NCI-H446 (cell line): ENCODE measurements around the gene AOPEP.
"Not testable (repeated sequence)": the region's sequence is repeated elsewhere in the genome, so short reads cannot be mapped to it uniquely, and the experiment has no call there.

Source experiments
- DNase-seq, 2 experiments: peaks; one replicate each; lab custom pipeline; 2025; lab: John Stamatoyannopoulos, UW

The AOPEP gene

GRCh38 chr9:94870793-94871558 is 144.5 kb downstream of the AOPEP start:
- no peak for DNase-seq

GRCh38 chr9:94872083-94872833 is 145.8 kb downstream of the AOPEP start:
- no peak for DNase-seq

DNA sequence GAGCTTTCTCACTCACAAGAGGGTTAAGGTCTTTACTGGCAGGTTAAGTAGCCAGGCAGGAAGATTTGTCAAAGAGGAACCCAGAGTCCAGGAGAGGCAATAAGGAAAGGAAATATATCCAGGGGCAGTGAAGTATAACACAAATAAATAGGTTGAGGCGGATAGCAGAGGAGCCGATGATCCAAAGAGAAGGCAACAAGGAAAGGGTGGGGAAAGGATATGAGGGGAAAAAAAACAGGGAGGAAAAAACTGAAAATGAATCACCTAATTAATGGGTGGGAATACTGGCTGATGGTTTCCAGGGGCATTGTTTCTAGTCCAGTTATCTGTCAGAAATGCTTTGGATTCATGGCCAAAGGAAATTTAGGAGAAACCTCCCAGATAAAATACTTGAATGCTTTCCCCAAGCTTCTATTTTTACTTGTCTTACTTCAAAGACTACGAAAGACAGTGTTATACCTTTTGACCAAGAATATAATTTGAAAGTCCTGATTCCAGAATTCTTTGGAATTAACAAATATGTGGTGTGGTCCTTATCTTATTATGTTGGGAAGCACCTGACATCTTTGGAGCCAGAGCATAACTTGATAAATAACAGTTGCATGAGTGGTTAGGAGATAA is 146.5 kb downstream of the AOPEP start:
- no peak for DNase-seq

DNA sequence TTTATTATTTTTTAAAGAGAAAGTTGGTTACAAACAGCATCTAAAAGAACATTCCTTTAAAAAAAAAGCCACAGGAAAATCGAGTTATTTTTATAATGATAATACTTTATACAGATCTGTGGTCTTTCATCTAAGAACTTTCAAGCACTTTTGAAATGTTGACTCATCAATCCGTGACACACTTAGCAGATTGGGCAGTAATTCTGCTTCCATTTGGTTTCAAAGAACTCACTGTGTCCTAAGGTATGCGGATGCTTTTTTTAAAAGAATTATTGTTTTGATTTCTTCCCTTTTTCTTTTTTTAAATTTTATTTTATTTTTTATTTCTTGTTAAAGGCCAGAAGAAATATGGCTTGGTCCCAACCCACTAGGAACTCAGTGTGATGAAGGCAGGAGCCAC is 147.8 kb downstream of the AOPEP start:
- DNase-seq, result no peak

GRCh38 chr9:94875300-94876020 is 149.0 kb downstream of the AOPEP start:
- DNase-seq, result no peak

DNA sequence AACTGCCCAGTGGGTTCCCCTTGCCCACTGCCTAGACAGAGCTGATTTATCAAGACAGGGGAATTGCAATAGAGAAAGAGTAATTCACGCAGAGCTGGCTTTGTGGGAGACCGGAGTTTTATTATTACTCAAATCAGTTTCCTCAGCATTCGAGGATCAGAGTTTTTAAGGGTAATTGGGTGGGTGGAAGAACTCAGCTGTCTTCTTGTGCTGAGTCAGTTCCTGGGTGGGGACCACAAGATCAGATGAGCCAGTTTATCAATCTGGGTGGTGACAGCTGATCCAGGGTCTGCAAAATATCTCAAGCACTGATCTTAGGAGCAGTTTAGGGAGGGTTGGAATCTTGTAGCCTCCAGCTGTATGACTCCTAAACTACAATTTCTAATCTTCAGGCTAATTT is 152.3 kb downstream of the AOPEP start:
- not testable (repeated sequence) for DNase-seq

DNA sequence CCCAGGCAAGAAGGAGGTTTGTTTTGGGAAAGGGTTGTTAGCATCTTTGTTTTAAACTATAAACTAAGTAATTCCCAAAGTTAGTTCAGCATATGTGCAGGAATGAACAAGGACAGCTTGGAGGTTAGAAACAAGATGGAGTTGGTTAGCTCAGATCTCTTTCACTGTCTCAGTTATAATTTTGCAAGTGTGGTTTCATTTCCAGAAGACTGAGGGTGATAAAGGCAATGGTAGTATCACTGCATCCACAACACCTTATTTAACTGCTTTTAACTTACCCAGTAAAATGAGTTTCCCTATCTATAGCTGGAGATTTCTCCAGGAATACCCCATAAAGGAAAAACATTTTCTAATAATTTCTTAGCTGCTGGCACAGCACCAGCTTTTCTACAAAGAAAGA is 152.7 kb downstream of the AOPEP start:
- no peak for DNase-seq

DNA sequence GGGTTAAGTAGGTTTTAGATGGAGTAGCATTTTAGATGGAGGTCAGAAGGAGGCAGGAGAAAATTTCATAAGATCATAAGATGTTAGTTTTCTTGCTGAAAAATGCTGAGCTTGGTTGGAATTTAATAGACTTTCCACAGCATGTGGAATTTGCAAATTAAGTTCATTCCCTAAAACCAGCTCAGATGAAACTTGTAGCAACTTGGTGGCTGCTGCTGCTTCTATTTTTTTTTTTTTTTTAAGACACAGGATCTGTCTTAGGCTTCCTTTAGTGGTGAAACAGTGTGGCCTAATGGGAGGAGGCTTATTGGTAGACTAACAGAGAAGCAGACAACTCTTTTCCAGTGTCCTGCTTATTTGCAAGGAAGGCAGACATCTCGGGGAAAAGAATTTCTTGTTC is 154.5 kb downstream of the AOPEP start:
- DNase-seq, result no peak

DNA sequence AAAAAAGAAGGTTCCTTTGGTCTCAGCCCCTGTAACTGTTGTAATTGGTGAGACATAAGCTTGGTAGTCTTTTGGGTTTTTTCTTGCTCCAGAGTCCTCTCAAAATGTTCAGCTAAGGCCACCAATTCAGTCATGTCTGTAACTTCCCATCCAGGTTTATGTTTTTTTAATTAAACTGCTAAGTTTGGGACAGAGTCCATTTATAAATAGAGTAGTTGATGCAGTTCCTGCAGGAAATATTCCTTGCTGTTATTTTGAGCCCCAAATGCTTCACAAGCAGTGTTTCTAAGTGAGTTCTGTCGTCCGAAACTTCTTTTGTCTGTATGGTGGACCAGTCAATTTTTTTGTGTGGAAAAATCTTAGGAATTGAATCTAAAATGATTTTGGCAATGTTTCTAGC is 155.0 kb downstream of the AOPEP start:
- no peak for DNase-seq

DNA sequence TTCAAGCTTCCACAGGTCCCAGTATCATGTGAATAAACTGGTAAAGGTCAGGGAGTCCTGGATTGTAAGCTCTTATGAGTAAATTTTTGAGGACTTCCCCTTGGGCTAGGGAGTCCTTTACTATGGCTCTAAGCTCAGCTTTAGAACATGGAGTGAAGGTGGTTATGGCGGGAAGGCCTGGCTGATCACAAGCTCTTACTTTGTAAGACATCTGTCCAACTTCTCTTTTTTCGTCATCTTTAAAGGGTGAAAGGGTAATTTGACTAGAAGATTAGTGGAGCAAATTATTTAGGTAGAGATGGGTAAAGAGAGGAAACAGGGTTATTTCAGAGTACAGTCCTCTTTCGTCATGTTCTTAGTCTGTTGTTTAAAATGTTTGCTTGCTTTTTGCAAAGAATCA is 155.4 kb downstream of the AOPEP start:
- DNase-seq, result no peak

- peak; percentile 38 to 51 for DNase-seq
Measured at GRCh38 chr9:94882966-94883641, 156.6 kb downstream of the AOPEP start.

- no peak for DNase-seq
Measured at GRCh38 chr9:94885854-94886447, 159.5 kb downstream of the AOPEP start.

- DNase-seq, result no peak
Measured at GRCh38 chr9:94887721-94888120, 161.2 kb downstream of the AOPEP start.

DNA sequence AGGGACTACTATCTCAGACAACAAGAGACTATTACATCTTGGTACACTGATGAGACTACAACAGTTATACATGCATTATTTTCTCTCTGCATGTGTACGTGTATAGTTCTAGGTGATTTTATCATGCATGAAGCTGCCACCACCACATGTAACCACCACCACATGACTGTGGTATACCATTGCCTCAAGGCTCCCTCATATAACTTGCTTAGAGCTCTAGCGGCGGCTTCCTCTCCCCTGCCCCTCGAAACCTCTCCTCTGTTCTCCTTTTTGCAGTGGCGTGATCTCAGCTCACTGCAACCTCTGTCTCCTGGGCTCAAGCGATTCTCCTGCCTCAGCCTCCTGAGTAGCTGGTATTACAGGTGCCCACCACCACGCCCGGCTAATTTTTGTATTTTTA is 162.3 kb downstream of the AOPEP start:
- DNase-seq, result no peak

- DNase-seq, result no peak
Measured at GRCh38 chr9:94889628-94890027, 163.1 kb downstream of the AOPEP start.

DNA sequence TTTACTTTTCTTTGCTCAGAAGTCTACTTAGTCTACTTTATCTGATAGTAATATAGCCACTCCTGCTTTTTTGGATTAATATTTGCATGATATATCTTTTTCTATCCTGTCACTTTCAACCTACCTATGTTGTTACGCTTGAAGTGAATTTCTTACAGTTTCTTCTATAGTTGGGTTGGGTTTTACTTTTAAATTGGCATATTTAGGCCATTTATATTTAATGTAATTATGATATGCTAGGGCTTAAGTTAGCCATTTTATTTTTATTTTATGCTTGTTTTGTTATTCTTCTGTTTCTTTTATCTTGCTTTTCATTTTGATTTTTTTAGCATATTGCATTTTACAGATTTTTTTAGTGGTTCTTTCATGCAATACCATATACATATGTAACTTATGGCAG is 164.7 kb downstream of the AOPEP start:
- DNase-seq, result no peak

DNA sequence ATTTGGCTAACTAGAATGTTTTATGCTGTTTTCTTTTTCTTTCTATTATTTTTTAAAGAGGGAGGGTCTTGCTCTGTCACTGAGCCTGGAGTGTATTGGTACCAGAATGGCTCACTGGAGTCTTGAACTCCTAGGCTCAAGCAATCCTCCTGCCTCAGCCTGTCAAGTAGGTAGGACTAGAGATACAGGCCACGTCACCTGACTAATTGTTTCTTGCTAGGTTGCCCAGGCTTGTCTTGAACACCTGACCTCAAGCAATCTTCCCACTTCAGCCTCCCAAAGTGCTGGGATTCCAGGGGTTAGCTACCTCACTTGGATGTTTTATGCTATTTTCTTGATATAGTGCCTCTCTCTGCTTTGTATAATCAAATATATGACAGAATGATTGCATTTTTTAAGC is 166.2 kb downstream of the AOPEP start:
- no peak for DNase-seq

DNA sequence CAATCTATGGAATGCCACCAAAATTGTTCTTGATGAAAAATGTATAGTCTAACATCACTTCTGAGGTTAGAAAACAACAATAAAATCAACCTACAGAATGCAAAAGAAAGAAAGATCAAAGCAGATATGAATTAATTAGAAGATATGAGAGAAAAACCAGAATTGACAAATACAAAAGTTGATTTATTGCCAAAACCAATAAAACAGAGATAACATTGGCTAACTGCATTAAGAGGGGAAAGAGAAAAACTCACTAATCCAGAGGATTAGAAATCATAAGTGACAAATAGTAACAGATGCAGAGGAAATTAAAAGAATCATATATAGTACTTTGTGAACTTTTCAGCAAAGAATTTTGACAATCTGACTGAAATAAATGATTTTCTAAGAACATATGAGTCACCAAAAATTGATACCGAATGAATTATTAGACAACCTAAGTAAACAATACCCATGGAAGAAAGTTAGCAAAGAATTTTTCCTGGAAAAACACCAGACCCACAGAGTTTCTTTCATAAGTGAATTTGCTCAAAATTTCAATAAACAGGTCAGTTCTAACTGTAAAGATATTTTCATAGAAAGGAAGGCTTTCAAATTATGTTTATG is 167.7 kb downstream of the AOPEP start:
- no peak for DNase-seq

DNA sequence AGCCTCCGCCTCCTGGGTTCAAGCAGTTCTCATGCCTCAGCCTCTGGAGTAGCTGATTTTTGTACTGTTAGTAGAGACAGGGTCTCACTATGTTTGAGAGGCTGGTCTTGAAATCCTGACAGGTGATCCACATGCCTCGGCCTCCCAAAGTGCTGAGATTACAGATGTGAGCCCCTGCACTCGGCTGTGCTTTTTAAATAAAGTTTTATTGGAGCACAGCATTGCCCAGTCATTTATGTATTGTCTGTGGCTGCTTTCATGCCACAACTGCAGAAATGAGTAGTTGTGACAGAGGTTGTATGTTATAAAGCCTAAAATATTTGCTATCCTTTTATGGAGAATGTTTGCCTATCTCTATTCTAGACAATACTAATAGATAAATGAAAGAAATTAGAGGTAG is 169.2 kb downstream of the AOPEP start:
- DNase-seq, result no peak

DNA sequence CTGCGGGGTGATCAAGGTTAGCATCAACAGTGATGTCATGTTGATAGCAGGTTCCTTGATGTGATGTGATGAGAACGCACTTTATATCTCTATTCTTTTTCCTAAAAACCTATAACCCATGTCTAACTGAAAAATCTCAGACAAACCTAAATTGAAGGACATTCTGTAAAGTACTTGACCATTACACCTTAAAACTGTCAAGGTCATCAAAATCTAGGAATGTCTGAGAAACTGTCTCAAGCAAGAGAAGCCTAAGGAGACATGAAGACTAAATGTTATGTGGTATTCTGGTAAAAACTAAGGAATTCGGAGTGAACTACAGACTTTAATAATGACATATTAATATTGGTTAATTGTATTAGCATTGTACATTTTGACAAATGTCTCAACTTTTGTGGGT is 170.0 kb downstream of the AOPEP start:
- no peak for DNase-seq
